IMR-90 (cell line): ENCODE data around the gene DHX57. TPM values are rescaled to one million over a fixed set of nuclear protein-coding genes. Genes with fewer than 3 reads are reported as not detected.

Experiments used
- ATAC-seq: fragments of 200-7000 bp; cut with Tn5 transposase; 2 replicates; pipeline ENCODE4 v1.9.1; 2020; ENCODE audit warnings: low read depth, mild to moderate bottlenecking, moderate library complexity
- BruUV-seq: library from RNA; stranded (reverse); fragments of 400-500 nt; replicated peaks from 2 replicates; lab custom pipeline; 2021; lab: Mats Ljungman, UMichigan
- CTCF ChIA-PET: fragments of 300-600 bp; formaldehyde crosslinking; extraction: SDS; loops from one replicate; lab custom pipeline; 2021; ENCODE audit warnings: antibody characterized with exemption; lab: Yijun Ruan, JAX
- POLR2A ChIA-PET: fragments of 300-600 bp; sonication (Branson Sonifier 250); formaldehyde crosslinking; loops from one replicate; lab custom pipeline; 2022; ENCODE audit warnings: antibody characterized with exemption; ENCODE audit not compliant: unreplicated experiment; lab: Charles Lee
- DNase-seq: peaks from one replicate; pipeline ENCODE4 v3.0.0; 2013
- H2AFZ ChIP-seq: replicated peaks from 2 replicates; pipeline ENCODE3; 2013; ENCODE audit warnings: low read length, mild to moderate bottlenecking; ENCODE audit not compliant: poor library complexity
- H2AK5ac ChIP-seq: 2 replicates; pipeline ENCODE4 v1.6.1; 2013; ENCODE audit warnings: low read depth, low read length, inconsistent platforms
- H2AK9ac ChIP-seq: replicated peaks from 2 replicates; pipeline ENCODE3; 2013; ENCODE audit warnings: mild to moderate bottlenecking, low read depth, low read length, moderate library complexity; ENCODE audit not compliant: poor library complexity
- H2BK120ac ChIP-seq: 2 replicates; pipeline ENCODE4 v1.6.1; 2013; ENCODE audit warnings: low read depth, low read length, inconsistent platforms
- H2BK15ac ChIP-seq: 3 replicates; pipeline ENCODE4 v1.6.1; 2013; ENCODE audit warnings: low read depth, low read length, inconsistent platforms
- H2BK20ac ChIP-seq: 2 replicates; pipeline ENCODE4 v1.6.1; 2013; ENCODE audit warnings: low read depth, mild to moderate bottlenecking, inconsistent platforms, low read length, moderate library complexity
- H2BK5ac ChIP-seq: 2 replicates; pipeline ENCODE4 v1.6.1; 2013; ENCODE audit warnings: mild to moderate bottlenecking, low read depth, low read length, inconsistent platforms; ENCODE audit not compliant: poor library complexity, severe bottlenecking
- H3K14ac ChIP-seq: replicated peaks from 2 replicates; pipeline ENCODE4 v1.6.1; 2013; ENCODE audit warnings: low read depth, low read length, inconsistent platforms
- H3K18ac ChIP-seq: 2 replicates; pipeline ENCODE4 v1.6.1; 2013; ENCODE audit warnings: low read depth, low read length, control low read depth
- H3K23ac ChIP-seq: 2 replicates; pipeline ENCODE4 v1.6.1; 2013; ENCODE audit warnings: low read depth, low read length, inconsistent platforms
- H3K27ac ChIP-seq: 2 replicates; pipeline ENCODE4 v1.5.1; 2013; ENCODE audit warnings: mild to moderate bottlenecking, control low read depth, low read length; ENCODE audit not compliant: insufficient read depth
- H3K27me3 ChIP-seq: 2 replicates; pipeline ENCODE4 v1.6.1; 2013; ENCODE audit warnings: low read length; ENCODE audit not compliant: control insufficient read depth, insufficient read depth
- H3K36me3 ChIP-seq: 2 replicates; pipeline ENCODE4 v1.6.1; 2013; ENCODE audit warnings: low read length, mixed read lengths; ENCODE audit not compliant: control insufficient read depth, insufficient read depth
- H3K4ac ChIP-seq: 2 replicates; pipeline ENCODE4 v1.6.1; 2013; ENCODE audit warnings: low read depth, low read length, inconsistent platforms
- H3K4me1 ChIP-seq: 2 replicates; pipeline ENCODE4 v1.6.1; 2013; ENCODE audit warnings: low read length, mixed read lengths; ENCODE audit not compliant: control insufficient read depth, insufficient read depth
- H3K4me2 ChIP-seq: 2 replicates; pipeline ENCODE4 v1.6.1; 2013; ENCODE audit warnings: low read depth, mild to moderate bottlenecking, control low read depth, low read length, moderate library complexity
- H3K4me3 ChIP-seq: 2 replicates; pipeline ENCODE4 v1.5.1; 2013; ENCODE audit warnings: low read depth, mild to moderate bottlenecking, control low read depth, low read length, moderate library complexity; ENCODE audit not compliant: insufficient read depth
- H3K56ac ChIP-seq: 2 replicates; pipeline ENCODE4 v1.6.1; 2013; ENCODE audit warnings: low read length, inconsistent platforms; ENCODE audit not compliant: insufficient read depth; ENCODE audit errors: extremely low read depth
- H3K79me1 ChIP-seq, 2 experiments: 2 replicates each; pipeline ENCODE4 v1.6.1; 2013; ENCODE audit warnings: low read length in 2 of 2, inconsistent platforms in 1 of 2, low read depth in 1 of 2
- H3K9ac ChIP-seq: 2 replicates; pipeline ENCODE4 v1.6.1; 2013; ENCODE audit warnings: low read depth, low read length, control low read depth
- H3K9me1 ChIP-seq: 2 replicates; pipeline ENCODE4 v1.6.1; 2013; ENCODE audit warnings: low read length, inconsistent platforms; ENCODE audit not compliant: insufficient read depth
- H3K9me3 ChIP-seq: 2 replicates; pipeline ENCODE4 v1.6.1; 2013; ENCODE audit warnings: low read length; ENCODE audit not compliant: control insufficient read depth, insufficient read depth
- H4K20me1 ChIP-seq: 2 replicates; pipeline ENCODE4 v1.6.1; 2013; ENCODE audit warnings: low read length, inconsistent platforms; ENCODE audit not compliant: insufficient read depth
- H4K5ac ChIP-seq: 2 replicates; pipeline ENCODE4 v1.6.1; 2013; ENCODE audit warnings: mild to moderate bottlenecking, low read depth, low read length, control low read depth
- H4K8ac ChIP-seq, 2 experiments: 2 replicates each; pipeline ENCODE4 v1.6.1; 2013; ENCODE audit warnings: low read depth in 2 of 2, low read length in 2 of 2, control low read depth in 1 of 2, inconsistent platforms in 1 of 2
- H4K91ac ChIP-seq: 2 replicates; pipeline ENCODE4 v1.6.1; 2013; ENCODE audit warnings: low read depth, low read length, inconsistent platforms; ENCODE audit not compliant: insufficient read depth
- CEBPB ChIP-seq: IDR thresholded peaks from 2 replicates; pipeline ENCODE4 v1.6.1; 2012; ENCODE audit warnings: low read depth, low read length, improper control_type of control experiment
- CTCF ChIP-seq: conservative IDR thresholded peaks from 2 replicates; pipeline ENCODE4 v1.5.1; 2012; ENCODE audit warnings: mild to moderate bottlenecking, low read depth, low read length, improper control_type of control experiment
- ELK1 ChIP-seq: fragments of 150-350 bp; IDR thresholded peaks from 2 replicates; pipeline ENCODE4 v1.6.1; 2016; ENCODE audit warnings: low read depth, mild to moderate bottlenecking, low read length, moderate library complexity, borderline replicate concordance
- FOS ChIP-seq: fragments of 150-350 bp; IDR thresholded peaks from 2 replicates; pipeline ENCODE4 v1.6.1; 2016; ENCODE audit warnings: low read depth, low read length
- MAZ ChIP-seq: IDR thresholded peaks from 2 replicates; pipeline ENCODE4 v1.6.1; 2012; ENCODE audit warnings: low read depth, mild to moderate bottlenecking, low read length, improper control_type of control experiment, moderate library complexity, borderline replicate concordance
- MXI1 ChIP-seq: IDR thresholded peaks from 2 replicates; pipeline ENCODE4 v1.6.1; 2012; ENCODE audit warnings: low read depth, mild to moderate bottlenecking, low read length, moderate library complexity, borderline replicate concordance
- NFE2L2 ChIP-seq: fragments of 150-350 bp; IDR thresholded peaks from 2 replicates; pipeline ENCODE4 v1.6.1; 2016; ENCODE audit warnings: low read depth, mild to moderate bottlenecking, low read length
- POLR2A ChIP-seq: IDR thresholded peaks from 2 replicates; pipeline ENCODE4 v1.6.1; 2012; ENCODE audit warnings: mild to moderate bottlenecking, low read depth, low read length
- RAD21 ChIP-seq: IDR thresholded peaks from 2 replicates; pipeline ENCODE4 v1.6.1; 2012; ENCODE audit warnings: low read length, improper control_type of control experiment
- RCOR1 ChIP-seq: IDR thresholded peaks from 2 replicates; pipeline ENCODE4 v1.6.1; 2012; ENCODE audit warnings: mild to moderate bottlenecking, low read length, improper control_type of control experiment; ENCODE audit not compliant: insufficient replicate concordance
- RFX5 ChIP-seq: IDR thresholded peaks from 2 replicates; pipeline ENCODE4 v1.8.0; 2012; ENCODE audit warnings: low read depth, mild to moderate bottlenecking, low read length, moderate library complexity
- SMC3 ChIP-seq: fragments of 150-350 bp; IDR thresholded peaks from 2 replicates; pipeline ENCODE4 v1.6.1; 2016; ENCODE audit warnings: low read depth, mild to moderate bottlenecking, antibody characterized with exemption, low read length, moderate library complexity
- USF2 ChIP-seq: fragments of 150-350 bp; IDR thresholded peaks from 2 replicates; pipeline ENCODE4 v1.6.1; 2017; ENCODE audit warnings: mild to moderate bottlenecking, antibody characterized with exemption, low read length, low read depth
- WGBS, 2 experiments: methylation state at CpG; one replicate each; pipeline versions ENCODE4 v1.1.5 to v1.1.7; 2013; ENCODE audit warnings: missing lambda C conversion rate in 2 of 2; ENCODE audit not compliant: insufficient read length in 1 of 2; ENCODE audit errors: extremely low coverage in 2 of 2; 5-methylcytosine and 5-hydroxymethylcytosine counted together
- dilution Hi-C: fragments of 300-500 bp; cut with HindIII; formaldehyde crosslinking; loops from one replicate; pipeline ENCODE4 v1.14.3; 2018; ENCODE audit warnings: low sequenced_read_pairs; ENCODE audit not compliant: unreplicated experiment
- in situ Hi-C: fragments of 300-500 bp; cut with MboI; formaldehyde crosslinking; loops from 3 replicates; pipeline ENCODE4 v1.14.3; 2019; ENCODE audit warnings: low sequenced_read_pairs, inconsistent platforms, mixed read lengths
- intact Hi-C: fragments of 100-400 bp; cut with micrococcal nuclease; formaldehyde crosslinking; loops from 2 replicates; pipeline ENCODE4 v1.10.0; 2022
- polyA plus RNA-seq, 3 experiments: library from polyadenylated mRNA; depleted of rRNA; stranded (reverse); fragments of >200 nt; gene quantifications; 2 replicates each; pipeline ENCODE4 v1.2.3, GENCODE V29; 2012; ENCODE audit warnings: low replicate concordance in 1 of 3
- total RNA-seq: library from RNA; depleted of rRNA; stranded (reverse); fragments of >200 nt; gene quantifications from 2 replicates; pipeline ENCODE4 v1.2.3, GENCODE V29; 2012

DHX57 gene
- total and polyA plus RNA-seq, 2 of the 4 experiments (the other 2 are of a cell fraction): 9.5 to 24.4 TPM

GRCh38 chr2:38763228-38763627 is 112.5 kb downstream of the DHX57 start:
- H3K4me3 ChIP-seq: no peak overlapping the region
- no peak overlapping the region for H2BK5ac ChIP-seq
- POLR2A ChIA-PET: interaction anchor here (0.5 kb wide), 1 partner anchor 19 kb away, joined by 3 read pairs; no protein-coding TSS in a partner anchor
- H2AK9ac ChIP-seq: no peak overlapping the region
- no peak overlapping the region for H4K91ac ChIP-seq
- no peak overlapping the region for H4K5ac ChIP-seq
- no CpG with 5 or more reads among the region's 2 CpGs for WGBS, 2 experiments
- no peak overlapping the region for H3K18ac ChIP-seq
- no peak overlapping the region for H3K14ac ChIP-seq
- peaks cover 6% of the 10 kb centered on the region for H3K4me1 ChIP-seq
- no TSS peak for BruUV-seq
- no peak overlapping the region for H3K4ac ChIP-seq
- no peak overlapping the region for H2BK20ac ChIP-seq
- in situ Hi-C loops (no loop called here), intact Hi-C loops (no loop called here), dilution Hi-C loops (no loop called here)
- no peak overlapping the region for H2BK15ac ChIP-seq
- H4K20me1 ChIP-seq: no peaks in the 10 kb centered on the region
- CTCF ChIA-PET: no interaction called here
- no peak overlapping the region for H4K8ac ChIP-seq
- H3K9me1 ChIP-seq: peaks cover 3% of the 10 kb centered on the region; the same call in 1 of the 2 replicates
- H3K9me3 ChIP-seq: no peaks in the 10 kb centered on the region
- no peaks in the 10 kb centered on the region for H3K79me1 ChIP-seq
- no peak overlapping the region for H2AK5ac ChIP-seq
- H2BK120ac ChIP-seq: no peak overlapping the region
- no peak overlapping the region for H3K56ac ChIP-seq
- no peaks in the 10 kb centered on the region for H3K36me3 ChIP-seq
- no peak overlapping the region for H3K23ac ChIP-seq
- no peak overlapping the region for H3K27ac ChIP-seq
- ATAC-seq (no peak), DNase-seq (no peak)
- H3K4me2 ChIP-seq: no peak overlapping the region
- no peak overlapping the region for H3K9ac ChIP-seq
- H2AFZ ChIP-seq: no peak overlapping the region
- TF ChIP-seq POLR2A (no peak), SMC3 (no peak), USF2 (no peak), RFX5 (no peak), CTCF (no peak), MAZ (no peak), FOS (no peak), CEBPB (no peak), RCOR1 (no peak), NFE2L2 (no peak), MXI1 (no peak), ELK1 (no peak), RAD21 (no peak)
- no peaks in the 10 kb centered on the region for H3K27me3 ChIP-seq
